GM12865 (cell line): ENCODE data around the gene RAB36.
A peak's percentile ranks its signal among the peaks of the same experiment; 100 is the strongest.

Experiments
- DNase-seq: peaks from one replicate; pipeline ENCODE4 v3.0.0; 2010; ENCODE audit warnings: low read depth
- H3K4me3 ChIP-seq: 2 replicates; pipeline ENCODE4 v1.5.1; 2011; ENCODE audit warnings: mild to moderate bottlenecking, low read depth, low read length, control low read depth
- TF ChIP-seq, protein P1 (sequence below): IDR thresholded peaks from 2 replicates; pipeline ENCODE4 v1.5.1; 2011; ENCODE audit warnings: low read length, control low read depth, low read depth, inconsistent platforms; ENCODE audit not compliant: insufficient read depth; ENCODE audit errors: missing control alignments

RAB36 gene

DNA sequence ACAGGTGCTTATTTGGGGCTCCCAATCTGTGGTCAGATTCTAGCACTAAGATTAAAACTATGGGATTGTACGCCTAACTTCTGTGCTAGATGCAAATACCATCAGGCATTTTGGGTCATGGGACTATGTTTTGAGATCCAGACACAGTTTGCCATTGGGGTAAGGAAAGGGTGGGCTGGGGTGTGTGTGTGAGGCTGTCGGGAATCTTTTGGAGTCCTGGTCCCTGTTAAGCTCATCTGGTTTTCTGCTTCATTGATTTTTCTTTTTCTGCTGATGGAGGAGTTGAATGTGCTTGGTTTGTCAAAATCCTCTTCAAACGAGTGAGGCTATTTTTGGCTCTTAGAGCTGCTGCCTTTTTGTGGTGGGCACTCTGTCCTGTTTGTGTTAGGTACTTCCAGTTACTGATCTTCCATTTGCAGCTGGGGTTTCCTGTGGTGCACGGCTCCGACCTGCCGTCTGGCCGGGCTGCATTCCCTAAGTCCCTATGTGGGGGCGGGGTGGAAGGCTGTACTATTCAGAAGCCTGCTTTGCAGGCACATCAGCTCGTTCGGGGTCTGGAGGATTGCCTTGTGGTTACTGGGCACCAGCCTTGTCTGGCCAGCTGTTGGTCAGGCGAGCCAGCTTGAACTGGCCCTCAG is 37.9 kb downstream of the RAB36 start:
- TF ChIP-seq, protein P1, sequence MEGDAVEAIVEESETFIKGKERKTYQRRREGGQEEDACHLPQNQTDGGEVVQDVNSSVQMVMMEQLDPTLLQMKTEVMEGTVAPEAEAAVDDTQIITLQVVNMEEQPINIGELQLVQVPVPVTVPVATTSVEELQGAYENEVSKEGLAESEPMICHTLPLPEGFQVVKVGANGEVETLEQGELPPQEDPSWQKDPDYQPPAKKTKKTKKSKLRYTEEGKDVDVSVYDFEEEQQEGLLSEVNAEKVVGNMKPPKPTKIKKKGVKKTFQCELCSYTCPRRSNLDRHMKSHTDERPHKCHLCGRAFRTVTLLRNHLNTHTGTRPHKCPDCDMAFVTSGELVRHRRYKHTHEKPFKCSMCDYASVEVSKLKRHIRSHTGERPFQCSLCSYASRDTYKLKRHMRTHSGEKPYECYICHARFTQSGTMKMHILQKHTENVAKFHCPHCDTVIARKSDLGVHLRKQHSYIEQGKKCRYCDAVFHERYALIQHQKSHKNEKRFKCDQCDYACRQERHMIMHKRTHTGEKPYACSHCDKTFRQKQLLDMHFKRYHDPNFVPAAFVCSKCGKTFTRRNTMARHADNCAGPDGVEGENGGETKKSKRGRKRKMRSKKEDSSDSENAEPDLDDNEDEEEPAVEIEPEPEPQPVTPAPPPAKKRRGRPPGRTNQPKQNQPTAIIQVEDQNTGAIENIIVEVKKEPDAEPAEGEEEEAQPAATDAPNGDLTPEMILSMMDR = no peak
- peak overlapping the region; percentile 55 for H3K4me3 ChIP-seq
- DNase-seq = no peak

DNA sequence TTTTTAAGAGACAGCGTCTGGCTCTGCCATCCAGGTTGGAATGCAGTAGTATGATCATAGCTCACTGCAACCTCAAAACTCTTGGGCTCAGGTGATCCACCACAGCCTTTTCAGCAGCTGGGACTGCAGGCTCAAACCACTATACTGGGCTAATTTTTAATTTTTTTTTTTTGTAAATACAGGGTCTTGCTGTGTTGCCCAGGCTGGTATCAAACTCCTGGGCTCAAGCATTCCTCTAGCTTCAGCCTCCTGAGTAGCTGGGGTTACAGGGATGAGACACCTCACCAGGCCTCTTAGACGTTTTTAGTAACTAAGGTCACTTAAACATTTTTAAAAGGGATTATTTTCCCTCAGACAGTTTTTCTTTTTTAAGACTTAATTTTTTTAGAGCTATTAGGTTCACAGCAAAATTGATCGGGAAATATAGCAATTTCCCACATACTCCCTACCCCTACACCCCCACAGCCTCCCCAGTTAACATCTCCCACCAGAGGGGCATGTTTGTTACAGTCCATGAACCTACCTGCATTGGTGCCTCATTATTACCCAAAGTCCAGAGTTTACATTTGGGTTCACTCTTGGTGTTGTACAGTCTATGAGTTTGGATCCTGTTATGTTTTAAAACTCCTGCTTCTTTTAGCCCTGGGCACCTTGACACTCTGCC is 39.0 kb downstream of the RAB36 start:
- TF ChIP-seq, protein P1 = no peak
- no peak overlapping the region for H3K4me3 ChIP-seq
- no peak for DNase-seq

DNA sequence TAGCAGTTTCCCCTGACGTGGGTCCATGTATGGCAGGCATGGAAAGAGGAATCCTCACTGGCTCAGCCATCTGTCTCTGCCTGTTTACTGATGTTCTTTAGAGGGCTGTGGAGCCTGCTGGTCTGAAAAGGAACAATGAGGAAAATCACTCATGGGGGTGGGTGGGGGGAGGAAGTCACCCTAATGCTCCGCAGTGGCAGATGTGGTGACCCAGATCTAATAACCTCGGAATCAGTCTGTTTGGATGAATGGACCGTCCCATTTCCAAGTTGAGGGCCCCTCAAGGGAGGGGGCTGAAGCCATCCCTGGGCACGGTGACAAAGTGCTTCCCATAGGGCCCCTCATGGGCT is 39.5 kb downstream of the RAB36 start:
- TF ChIP-seq, protein P1 = no peak
- DNase-seq = no peak
- no peak overlapping the region for H3K4me3 ChIP-seq

DNA sequence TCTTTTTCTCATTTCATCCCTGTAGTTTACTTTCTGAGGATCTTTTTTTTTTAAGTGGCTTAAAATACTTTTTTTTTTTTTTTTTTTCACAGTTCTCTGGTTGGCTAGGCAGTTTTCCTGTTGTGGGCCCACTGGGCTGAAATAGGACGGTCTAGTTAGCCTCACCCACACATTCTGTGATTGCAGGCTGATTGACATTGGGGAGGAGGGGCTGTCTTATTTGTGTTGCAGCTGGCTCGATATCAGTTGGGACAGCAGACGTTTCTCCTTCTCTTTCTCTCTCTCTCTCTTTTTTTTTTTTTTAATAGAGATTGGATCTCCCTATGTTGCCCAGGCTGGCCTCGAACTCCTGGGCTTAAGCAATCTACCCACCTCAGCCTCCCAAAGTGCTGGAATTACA is 41.9 kb downstream of the RAB36 start:
- TF ChIP-seq, protein P1 = no peak
- no peak for DNase-seq
- no peak overlapping the region for H3K4me3 ChIP-seq

DNA sequence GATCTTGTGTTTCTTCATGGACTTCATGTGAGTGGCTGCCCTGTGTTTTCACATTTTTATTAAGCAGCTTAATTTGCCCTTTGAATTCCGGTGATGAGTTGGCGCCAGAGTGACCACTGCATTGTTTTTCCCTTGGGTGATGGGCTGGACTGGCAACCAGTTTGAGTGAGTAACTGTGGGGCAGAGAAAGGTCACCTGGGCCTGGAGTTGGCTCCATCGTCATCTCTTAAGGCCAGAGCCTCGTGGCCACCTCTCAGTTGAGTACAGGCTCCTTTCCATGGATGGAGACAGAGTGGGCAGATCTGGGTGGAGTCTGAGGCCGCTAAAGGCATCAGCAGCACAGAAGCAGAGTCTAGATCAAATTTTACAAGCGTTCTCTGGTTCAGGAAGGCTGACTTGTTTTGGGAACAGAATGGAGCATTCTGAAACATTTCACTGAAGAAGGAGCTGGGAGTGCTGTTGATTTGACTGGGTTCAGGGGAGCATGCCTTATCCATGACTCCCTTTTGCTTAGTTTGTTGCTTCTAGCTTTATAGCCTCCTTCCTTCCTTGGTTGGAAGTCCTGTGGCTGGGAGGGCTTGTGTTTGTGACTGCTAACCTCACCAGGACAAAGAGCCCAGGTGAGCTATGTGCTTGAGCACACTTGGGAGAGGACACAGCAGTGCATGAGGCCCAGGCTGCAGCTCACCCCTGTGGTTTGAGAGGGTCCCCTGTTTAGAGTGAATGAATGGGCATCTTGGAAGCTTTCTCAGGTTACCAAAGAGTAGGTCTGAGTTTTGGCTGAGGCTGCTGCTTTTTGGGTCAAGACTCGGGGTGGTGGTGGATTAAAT is 42.8 kb downstream of the RAB36 start:
- H3K4me3 ChIP-seq = no peak overlapping the region
- TF ChIP-seq, protein P1 = no peak
- DNase-seq = no peak

DNA sequence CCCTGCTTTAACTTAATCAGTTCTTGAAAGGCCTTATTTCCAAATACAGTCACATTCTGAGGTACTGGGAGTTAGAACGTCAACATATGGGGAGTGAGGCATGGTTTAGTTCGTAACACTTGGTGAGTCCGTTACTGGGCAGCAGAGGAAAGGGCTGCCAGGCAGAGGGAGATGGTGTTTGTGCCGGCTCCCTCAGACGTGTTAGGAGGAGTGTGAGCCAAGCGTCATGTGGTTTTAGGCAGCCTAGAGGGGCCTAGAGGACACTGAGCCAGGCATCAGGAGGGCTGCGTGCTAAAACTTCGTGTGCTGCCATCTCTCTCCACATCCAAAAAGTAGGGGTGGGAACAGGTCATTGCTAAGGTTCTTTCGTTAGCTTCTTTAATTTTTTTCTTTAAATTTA is 45.2 kb downstream of the RAB36 start:
- TF ChIP-seq, protein P1 = no peak
- DNase-seq = no peak
- no peak overlapping the region for H3K4me3 ChIP-seq
